Trophoblast cell (in vitro differentiated cells and primary cell): Measurements from ENCODE around the gene KIF6.

Experiments
- DNase-seq, 2 donors: peaks; one replicate each; pipeline ENCODE4 v3.0.0-alpha.2; 2016
- H2AFZ ChIP-seq: 2 replicates; pipeline ENCODE4 v1.6.1; 2013; ENCODE audit warnings: low read length, moderate library complexity, mild to moderate bottlenecking; ENCODE audit not compliant: insufficient read depth, poor library complexity
- H2AK5ac ChIP-seq: 2 replicates; pipeline ENCODE4 v1.6.1; 2013; ENCODE audit warnings: mild to moderate bottlenecking, low read length
- H2BK120ac ChIP-seq: 2 replicates; pipeline ENCODE4 v1.6.1; 2013; ENCODE audit warnings: low read length, mild to moderate bottlenecking, moderate library complexity; ENCODE audit not compliant: insufficient read depth, poor library complexity
- H2BK12ac ChIP-seq: 2 replicates; pipeline ENCODE4 v1.6.1; 2013; ENCODE audit warnings: mild to moderate bottlenecking, low read length, moderate library complexity
- H2BK5ac ChIP-seq: 2 replicates; pipeline ENCODE4 v1.6.1; 2013; ENCODE audit warnings: low read length, low read depth, moderate library complexity, mild to moderate bottlenecking; ENCODE audit not compliant: poor library complexity
- H3K14ac ChIP-seq: 2 replicates; pipeline ENCODE4 v1.6.1; 2013; ENCODE audit warnings: mild to moderate bottlenecking, low read length
- H3K18ac ChIP-seq: 2 replicates; pipeline ENCODE4 v1.6.1; 2013; ENCODE audit warnings: mild to moderate bottlenecking, low read length
- H3K23ac ChIP-seq: 2 replicates; pipeline ENCODE4 v1.6.1; 2013; ENCODE audit warnings: low read length
- H3K27ac ChIP-seq: 2 replicates; pipeline ENCODE4 v1.5.1; 2013; ENCODE audit warnings: low read depth, mild to moderate bottlenecking, inconsistent platforms, low read length, moderate library complexity
- H3K27me3 ChIP-seq: 2 replicates; pipeline ENCODE4 v1.6.1; 2013; ENCODE audit warnings: inconsistent platforms, mild to moderate bottlenecking, low read length, moderate library complexity; ENCODE audit not compliant: insufficient read depth
- H3K36me3 ChIP-seq, 2 experiments: 1 replicate in 1 of 2; 2 replicates in 1 of 2; pipeline ENCODE4 v1.6.1; 2013; ENCODE audit warnings: low read length in 2 of 2, mild to moderate bottlenecking in 2 of 2, moderate library complexity in 1 of 2; ENCODE audit not compliant: insufficient read depth in 2 of 2, control insufficient read depth in 1 of 2
- H3K4ac ChIP-seq: 2 replicates; pipeline ENCODE4 v1.6.1; 2013; ENCODE audit warnings: low read depth, mild to moderate bottlenecking, low read length, moderate library complexity
- H3K4me1 ChIP-seq, 2 experiments: 1 replicate in 1 of 2; 2 replicates in 1 of 2; pipeline ENCODE4 v1.6.1; 2013; ENCODE audit warnings: low read length in 2 of 2, mild to moderate bottlenecking in 2 of 2, moderate library complexity in 1 of 2; ENCODE audit not compliant: insufficient read depth in 2 of 2, control insufficient read depth in 1 of 2
- H3K4me2 ChIP-seq: 2 replicates; pipeline ENCODE4 v1.6.1; 2013; ENCODE audit warnings: inconsistent platforms, mild to moderate bottlenecking, low read length, moderate library complexity
- H3K4me3 ChIP-seq: 2 replicates; pipeline ENCODE4 v1.5.1; 2013; ENCODE audit warnings: mild to moderate bottlenecking, low read depth, low read length, inconsistent platforms
- H3K79me1 ChIP-seq: one replicate; pipeline ENCODE4 v1.6.1; 2013; ENCODE audit warnings: low read length
- H3K79me2 ChIP-seq: 2 replicates; pipeline ENCODE4 v1.6.1; 2013; ENCODE audit warnings: low read length, mild to moderate bottlenecking; ENCODE audit not compliant: control insufficient read depth, insufficient read depth, poor library complexity
- H3K9ac ChIP-seq: 2 replicates; pipeline ENCODE4 v1.6.1; 2013; ENCODE audit warnings: mild to moderate bottlenecking, low read length
- H3K9me3 ChIP-seq: 2 replicates; pipeline ENCODE4 v1.6.1; 2013; ENCODE audit warnings: low read depth, mild to moderate bottlenecking, control low read depth, inconsistent platforms, low read length; ENCODE audit not compliant: insufficient read depth
- H4K12ac ChIP-seq: 2 replicates; pipeline ENCODE4 v1.6.1; 2013; ENCODE audit warnings: low read depth, mild to moderate bottlenecking, low read length, moderate library complexity
- H4K8ac ChIP-seq: 2 replicates; pipeline ENCODE4 v1.6.1; 2013; ENCODE audit warnings: low read depth, mild to moderate bottlenecking, low read length, moderate library complexity
- H4K91ac ChIP-seq: one replicate; pipeline ENCODE4 v1.6.1; 2013; ENCODE audit warnings: low read depth, mild to moderate bottlenecking, low read length, moderate library complexity
- WGBS: extraction: QIAGEN DNeasy Blood & Tissue Kit; methylation state at CpG from one replicate; pipeline ENCODE4 v1.1.7; 2013; ENCODE audit warnings: missing lambda C conversion rate; ENCODE audit not compliant: insufficient read length, insufficient coverage; ENCODE audit errors: extremely low coverage; 5-methylcytosine and 5-hydroxymethylcytosine counted together

KIF6 gene

DNA sequence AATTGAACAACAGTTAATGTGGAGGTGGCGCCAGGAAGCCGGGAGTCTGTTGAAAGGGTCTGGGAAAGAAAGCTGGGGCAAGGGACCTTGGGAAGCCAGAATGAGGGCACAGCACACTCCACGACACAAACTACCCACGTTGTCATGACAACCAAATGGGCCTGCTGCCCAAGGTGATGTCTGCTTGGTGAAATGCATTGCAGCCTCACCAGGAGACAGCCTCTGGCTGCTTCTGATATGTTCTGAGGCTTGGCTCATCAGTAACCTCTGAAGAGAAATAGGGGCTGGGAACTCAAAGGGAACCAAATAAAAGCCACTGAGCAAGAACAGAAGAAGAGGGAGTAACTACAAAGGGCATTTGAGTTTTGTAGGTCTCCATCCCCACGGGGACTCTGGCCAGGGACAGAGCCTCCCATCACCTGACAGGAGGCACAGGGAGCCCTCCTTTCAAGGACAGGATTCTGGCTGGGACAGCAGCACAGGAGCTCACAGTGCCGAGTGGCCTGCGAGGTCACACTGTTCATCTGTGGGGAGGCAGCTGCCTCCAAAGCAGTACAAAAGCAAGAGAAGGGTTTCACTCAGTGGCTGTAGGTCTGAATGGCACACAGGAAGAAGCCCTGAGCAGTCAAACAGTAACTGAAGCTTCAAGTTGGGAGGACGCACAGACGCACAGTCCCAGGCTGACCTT, 358.1 kb downstream of the KIF6 start:
- H3K4ac ChIP-seq: no peak overlapping the region
- H3K9me3 ChIP-seq: peaks cover 2% of the 10 kb centered on the region
- H2BK5ac ChIP-seq: no peak overlapping the region
- H3K9ac ChIP-seq: no peak overlapping the region
- H2AK5ac ChIP-seq: no peak overlapping the region
- H3K4me1 ChIP-seq: no peaks in the 10 kb centered on the region
- no peak for DNase-seq
- no peak overlapping the region for H2AFZ ChIP-seq
- H2BK12ac ChIP-seq: no peak overlapping the region
- no peak overlapping the region for H4K91ac ChIP-seq
- no peak overlapping the region for H4K8ac ChIP-seq
- no peak overlapping the region for H3K14ac ChIP-seq
- no peak overlapping the region for H3K4me2 ChIP-seq
- H3K79me1 ChIP-seq: no peaks in the 10 kb centered on the region
- no CpG with 5 or more reads among the region's 9 CpGs for WGBS
- no peaks in the 10 kb centered on the region for H3K79me2 ChIP-seq
- H3K4me3 ChIP-seq: no peak overlapping the region
- H3K23ac ChIP-seq: no peak overlapping the region
- no peak overlapping the region for H4K12ac ChIP-seq
- no peak overlapping the region for H3K27ac ChIP-seq
- H3K18ac ChIP-seq: no peak overlapping the region
- H3K36me3 ChIP-seq: no peaks in the 10 kb centered on the region
- H2BK120ac ChIP-seq: no peak overlapping the region
- H3K27me3 ChIP-seq: no peaks in the 10 kb centered on the region

GRCh38 chr6:39365281-39366074, 359.7 kb downstream of the KIF6 start:
- Histone ChIP-seq H3K36me3 (no peaks in the 10 kb centered on the region), H2BK5ac (no peak overlapping the region), H3K23ac (no peak overlapping the region), H3K27me3 (no peaks in the 10 kb centered on the region), H3K79me2 (no peaks in the 10 kb centered on the region), H3K9me3 (no peaks in the 10 kb centered on the region), H2BK120ac (no peak overlapping the region), H3K9ac (no peak overlapping the region), H3K14ac (no peak overlapping the region), H4K12ac (no peak overlapping the region), H4K8ac (no peak overlapping the region), H2BK12ac (no peak overlapping the region), H3K27ac (no peak overlapping the region), H3K4me2 (no peak overlapping the region), H3K4me3 (no peak overlapping the region), H3K18ac (no peak overlapping the region), H2AFZ (no peak overlapping the region), H2AK5ac (no peak overlapping the region), H3K4ac (no peak overlapping the region), H3K4me1 (no peaks in the 10 kb centered on the region), H4K91ac (no peak overlapping the region), H3K79me1 (no peaks in the 10 kb centered on the region)
- peak in 1 of 2 donors; percentile 40 for DNase-seq
- no CpG with 5 or more reads among the region's 13 CpGs for WGBS

GRCh38 chr6:39363280-39363679, 361.9 kb downstream of the KIF6 start:
- Histone ChIP-seq H4K91ac (no peak overlapping the region), H3K18ac (no peak overlapping the region), H3K9ac (no peak overlapping the region), H2BK120ac (no peak overlapping the region), H3K4me2 (no peak overlapping the region), H2AFZ (no peak overlapping the region), H3K14ac (no peak overlapping the region), H3K79me2 (no peaks in the 10 kb centered on the region), H3K23ac (no peak overlapping the region), H3K27me3 (no peaks in the 10 kb centered on the region), H3K36me3 (no peaks in the 10 kb centered on the region), H3K9me3 (no peaks in the 10 kb centered on the region), H3K4me3 (no peak overlapping the region), H3K27ac (no peak overlapping the region), H3K4ac (no peak overlapping the region), H2BK12ac (no peak overlapping the region), H4K8ac (no peak overlapping the region), H2AK5ac (no peak overlapping the region), H2BK5ac (no peak overlapping the region), H3K4me1 (no peaks in the 10 kb centered on the region), H4K12ac (no peak overlapping the region), H3K79me1 (no peaks in the 10 kb centered on the region)
- no peak for DNase-seq
- WGBS: no CpG with 5 or more reads among the region's 8 CpGs

- H3K79me1 ChIP-seq: no peaks in the 10 kb centered on the region
- H2BK5ac ChIP-seq: no peak overlapping the region
- no peak overlapping the region for H3K4ac ChIP-seq
- H2AK5ac ChIP-seq: no peak overlapping the region
- no CpG with 5 or more reads among the region's 3 CpGs for WGBS
- no peak overlapping the region for H3K9ac ChIP-seq
- no peak overlapping the region for H3K14ac ChIP-seq
- H2BK12ac ChIP-seq: no peak overlapping the region
- no peaks in the 10 kb centered on the region for H3K27me3 ChIP-seq
- no peak overlapping the region for H2AFZ ChIP-seq
- H3K9me3 ChIP-seq: no peaks in the 10 kb centered on the region
- no peaks in the 10 kb centered on the region for H3K79me2 ChIP-seq
- H3K18ac ChIP-seq: no peak overlapping the region
- H3K4me3 ChIP-seq: no peak overlapping the region
- H3K27ac ChIP-seq: no peak overlapping the region
- H3K36me3 ChIP-seq: no peaks in the 10 kb centered on the region
- no peak overlapping the region for H3K23ac ChIP-seq
- H4K8ac ChIP-seq: no peak overlapping the region
- no peak overlapping the region for H4K91ac ChIP-seq
- H3K4me1 ChIP-seq: no peaks in the 10 kb centered on the region
- H2BK120ac ChIP-seq: no peak overlapping the region
- no peak overlapping the region for H4K12ac ChIP-seq
- H3K4me2 ChIP-seq: no peak overlapping the region
- no peak for DNase-seq
Observed at GRCh38 chr6:39362487-39362865, 362.7 kb downstream of the KIF6 start.
